K562 (cell line): Measurements from ENCODE around the gene CHST2. TPM values are rescaled to one million over a fixed set of nuclear protein-coding genes. Genes with fewer than 3 reads are reported as not detected.
"Not testable (repeated sequence)": the region's sequence is repeated elsewhere in the genome, so short reads cannot be mapped to it uniquely, and the experiment has no call there.

ENCODE experiments used
- ATF7 ChIP-seq: fragments of 450-650 bp; IDR thresholded peaks from 2 replicates; pipeline ENCODE4 v1.7.1; 2014; ENCODE audit warnings: mild to moderate bottlenecking, moderate library complexity
- CBFA2T3 ChIP-seq: fragments of 450-650 bp; IDR thresholded peaks from 2 replicates; pipeline ENCODE4 v1.6.1; 2017
- EP300 ChIP-seq: IDR thresholded peaks from 2 replicates; pipeline ENCODE4 v1.6.1; 2012; ENCODE audit warnings: low read length, improper control_type of control experiment
- ETV6 ChIP-seq, 3 experiments: fragments of 150-350 bp in 1 of 3; sonication (generic) in 1 of 3; formaldehyde crosslinking in 1 of 3; IDR thresholded peaks; 2 replicates each; pipeline versions ENCODE4 v1.6.1 to v1.8.0; 2014 to 2022; ENCODE audit warnings: borderline replicate concordance in 2 of 3, low read depth in 2 of 3, antibody characterized with exemption in 1 of 3, low read length in 1 of 3, mild to moderate bottlenecking in 1 of 3, missing genetic modification reagents in 1 of 3
- FOSL1 ChIP-seq: fragments of 200-800 bp; sonication (Bioruptor generic); conservative IDR thresholded peaks from 2 replicates; pipeline ENCODE4 v1.6.1; 2016; ENCODE audit warnings: missing genetic modification characterization, missing compliant biosample characterization
- FOXK2 ChIP-seq, 2 experiments: fragments of 450-650 bp; IDR thresholded peaks in 1 of 2; conservative IDR thresholded peaks in 1 of 2; 2 replicates each; pipeline ENCODE4 v1.6.1; 2016; ENCODE audit warnings: low read depth in 2 of 2, mild to moderate bottlenecking in 1 of 2
- GATA2 ChIP-seq: sonication (generic); formaldehyde crosslinking; IDR thresholded peaks from 2 replicates; pipeline ENCODE4 v1.4.0; 2020; ENCODE audit warnings: mild to moderate bottlenecking, missing genetic modification reagents
- HDAC1 ChIP-seq, 2 experiments: fragments of 450-650 bp; IDR thresholded peaks; 2 replicates each; pipeline ENCODE4 v1.6.1; 2016 to 2017; ENCODE audit warnings: inconsistent platforms in 1 of 2, mild to moderate bottlenecking in 1 of 2, moderate library complexity in 1 of 2
- HDAC2 ChIP-seq: fragments of 450-650 bp; IDR thresholded peaks from 2 replicates; pipeline ENCODE4 v1.6.1; 2016; ENCODE audit warnings: mild to moderate bottlenecking
- JUND ChIP-seq, 2 experiments: IDR thresholded peaks; 2 replicates in 1 of 2; 3 replicates in 1 of 2; pipeline ENCODE4 v1.6.1; 2011; ENCODE audit warnings: borderline replicate concordance in 2 of 2, low read depth in 2 of 2, low read length in 2 of 2, improper control_type of control experiment in 1 of 2, missing biosample characterization in 1 of 2, missing genetic modification characterization in 1 of 2, missing genetic modification reagents in 1 of 2
- NFE2 ChIP-seq: IDR thresholded peaks from 2 replicates; pipeline ENCODE4 v1.6.1; 2014; ENCODE audit warnings: antibody characterized with exemption, low read depth
- SMARCA4 ChIP-seq: fragments of 450-650 bp; IDR thresholded peaks from 2 replicates; pipeline ENCODE4 v1.6.1; 2016
- SMARCC2 ChIP-seq: fragments of 450-650 bp; IDR thresholded peaks from 2 replicates; pipeline ENCODE4 v1.6.1; 2017; ENCODE audit warnings: antibody characterized with exemption, moderate library complexity, mild to moderate bottlenecking, low read depth
- polyA plus RNA-seq, 8 experiments: library from polyadenylated mRNA; depleted of rRNA in 4 of 8; stranded (reverse) in 5 of 8; unstranded in 3 of 8; fragments of >200 nt; fragmentation: Nextera tagmentation in 2 of 8; fragmentation: Illumina TruSeq in 1 of 8; extraction: Ambion mirVana in 2 of 8; extraction: Trizol in 1 of 8; gene quantifications; 2 replicates each; pipeline versions ENCODE4 v1.2.1 to v1.2.3, GENCODE V29; 2011 to 2014; ENCODE audit warnings: inconsistent platforms in 1 of 8, missing spikeins in 1 of 8
- total RNA-seq, 7 experiments: library from RNA; depleted of rRNA in 6 of 7; stranded (reverse); fragments of >200 nt in 6 of 7; fragmentation: Illumina TruSeq in 2 of 7; extraction: Trizol in 2 of 7; gene quantifications; 2 replicates each; pipeline versions ENCODE4 v1.2.1 to v1.2.3, GENCODE V29; 2011 to 2021; ENCODE audit warnings: low replicate concordance in 1 of 7
- TF ChIP-seq, protein P1 (sequence below), 2 experiments: fragments of 450-650 bp; IDR thresholded peaks; 2 replicates each; pipeline ENCODE4 v1.6.1; 2016; ENCODE audit warnings: mild to moderate bottlenecking in 2 of 2, borderline replicate concordance in 1 of 2, low read depth in 1 of 2, moderate library complexity in 1 of 2
- TF ChIP-seq, protein P2 (sequence below): fragments of 200-800 bp; sonication (Bioruptor generic); IDR thresholded peaks from 2 replicates; pipeline ENCODE4 v1.6.1; 2017; ENCODE audit warnings: missing genetic modification characterization, missing compliant biosample characterization
- TF ChIP-seq, protein P3 (sequence below): fragments of 450-650 bp; IDR thresholded peaks from 2 replicates; pipeline ENCODE4 v1.6.1; 2016

CHST2 gene
- total and polyA plus RNA-seq, 9 of the 15 experiments (the other 6 are each of a cell fraction or from before 2014, with no cell fraction given) = 3.4 to 60.3 (median 13.9) TPM

DNA sequence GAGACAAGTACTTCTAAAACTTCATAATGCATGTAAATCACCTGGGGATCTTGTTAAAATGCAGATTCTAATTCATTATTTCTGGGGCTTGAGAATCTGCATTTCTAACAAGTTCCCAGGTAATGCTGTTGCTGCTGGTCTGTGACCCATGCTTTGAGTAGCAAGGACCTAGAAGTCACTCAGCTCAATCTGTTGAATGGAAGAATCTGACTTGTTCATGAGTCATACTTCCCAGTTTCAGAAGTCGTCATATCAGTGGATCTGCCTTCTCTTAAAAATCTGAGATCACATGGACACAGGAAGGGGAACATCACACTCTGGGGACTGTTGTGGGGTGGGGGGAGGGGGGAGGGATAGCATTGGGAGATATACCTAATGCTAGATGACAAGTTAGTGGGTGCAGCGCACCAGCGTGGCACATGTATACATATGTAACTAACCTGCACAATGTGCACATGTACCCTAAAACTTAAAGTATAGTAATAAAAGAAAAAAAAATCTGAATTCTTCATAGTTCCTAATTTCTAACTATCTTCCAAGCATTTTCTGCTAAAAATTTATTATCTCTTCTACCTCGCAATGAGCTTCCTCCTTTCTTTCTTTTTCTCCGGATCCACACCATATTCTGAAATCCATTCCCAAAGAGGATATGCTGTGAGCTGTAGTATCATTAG, 46.2 kb downstream of the CHST2 start (continued):
- TF ChIP-seq ETV6 (IDR thresholded peaks at IDR 0.05; ENCODE audit: borderline replicate concordance in 1 of 2, low read depth in 2 of 2, low read length in 1 of 2) (peak in 1 of 2 experiments; percentile 82; a peak in 2 of 4 replicates), FOXK2 (conservative IDR thresholded peaks at IDR 0.05 in 1 of 2, IDR thresholded peaks at IDR 0.05 in 1 of 2; ENCODE audit: low read depth in 2 of 2) (peak in 1 of 2 experiments; percentile 56; a peak in 1 of 4 replicates), EP300 (peak; percentile 51; the same call in 1 of the 2 replicates), CBFA2T3 (peak; percentile 63), ATF7 (peak; percentile 48; the same call in 1 of the 2 replicates), SMARCA4 (peak; percentile 73), SMARCC2 (peak; percentile 40; the same call in 1 of the 2 replicates), JUND (IDR thresholded peaks at IDR 0.05; ENCODE audit: borderline replicate concordance, low read depth, low read length) (peak; percentile 94), JUND (tag; IDR thresholded peaks at IDR 0.05; ENCODE audit: borderline replicate concordance, low read depth, low read length) (peak; percentile 87; the same call in 2 of the 3 replicates), HDAC2 (peak; percentile 89), NFE2 (peak; percentile 70), GATA2 (CRISPR knock-in tag) (peak; percentile 73), FOSL1 (tag) (peak; percentile 96), HDAC1 (IDR thresholded peaks at IDR 0.05) (peak in 1 of 2 experiments; percentile 87; a peak in 2 of 4 replicates)
- not testable (repeated sequence) for TF ChIP-seq ETV6 (CRISPR knock-in tag; IDR thresholded peaks at IDR 0.05; ENCODE audit: borderline replicate concordance)
- TF ChIP-seq, protein P1, sequence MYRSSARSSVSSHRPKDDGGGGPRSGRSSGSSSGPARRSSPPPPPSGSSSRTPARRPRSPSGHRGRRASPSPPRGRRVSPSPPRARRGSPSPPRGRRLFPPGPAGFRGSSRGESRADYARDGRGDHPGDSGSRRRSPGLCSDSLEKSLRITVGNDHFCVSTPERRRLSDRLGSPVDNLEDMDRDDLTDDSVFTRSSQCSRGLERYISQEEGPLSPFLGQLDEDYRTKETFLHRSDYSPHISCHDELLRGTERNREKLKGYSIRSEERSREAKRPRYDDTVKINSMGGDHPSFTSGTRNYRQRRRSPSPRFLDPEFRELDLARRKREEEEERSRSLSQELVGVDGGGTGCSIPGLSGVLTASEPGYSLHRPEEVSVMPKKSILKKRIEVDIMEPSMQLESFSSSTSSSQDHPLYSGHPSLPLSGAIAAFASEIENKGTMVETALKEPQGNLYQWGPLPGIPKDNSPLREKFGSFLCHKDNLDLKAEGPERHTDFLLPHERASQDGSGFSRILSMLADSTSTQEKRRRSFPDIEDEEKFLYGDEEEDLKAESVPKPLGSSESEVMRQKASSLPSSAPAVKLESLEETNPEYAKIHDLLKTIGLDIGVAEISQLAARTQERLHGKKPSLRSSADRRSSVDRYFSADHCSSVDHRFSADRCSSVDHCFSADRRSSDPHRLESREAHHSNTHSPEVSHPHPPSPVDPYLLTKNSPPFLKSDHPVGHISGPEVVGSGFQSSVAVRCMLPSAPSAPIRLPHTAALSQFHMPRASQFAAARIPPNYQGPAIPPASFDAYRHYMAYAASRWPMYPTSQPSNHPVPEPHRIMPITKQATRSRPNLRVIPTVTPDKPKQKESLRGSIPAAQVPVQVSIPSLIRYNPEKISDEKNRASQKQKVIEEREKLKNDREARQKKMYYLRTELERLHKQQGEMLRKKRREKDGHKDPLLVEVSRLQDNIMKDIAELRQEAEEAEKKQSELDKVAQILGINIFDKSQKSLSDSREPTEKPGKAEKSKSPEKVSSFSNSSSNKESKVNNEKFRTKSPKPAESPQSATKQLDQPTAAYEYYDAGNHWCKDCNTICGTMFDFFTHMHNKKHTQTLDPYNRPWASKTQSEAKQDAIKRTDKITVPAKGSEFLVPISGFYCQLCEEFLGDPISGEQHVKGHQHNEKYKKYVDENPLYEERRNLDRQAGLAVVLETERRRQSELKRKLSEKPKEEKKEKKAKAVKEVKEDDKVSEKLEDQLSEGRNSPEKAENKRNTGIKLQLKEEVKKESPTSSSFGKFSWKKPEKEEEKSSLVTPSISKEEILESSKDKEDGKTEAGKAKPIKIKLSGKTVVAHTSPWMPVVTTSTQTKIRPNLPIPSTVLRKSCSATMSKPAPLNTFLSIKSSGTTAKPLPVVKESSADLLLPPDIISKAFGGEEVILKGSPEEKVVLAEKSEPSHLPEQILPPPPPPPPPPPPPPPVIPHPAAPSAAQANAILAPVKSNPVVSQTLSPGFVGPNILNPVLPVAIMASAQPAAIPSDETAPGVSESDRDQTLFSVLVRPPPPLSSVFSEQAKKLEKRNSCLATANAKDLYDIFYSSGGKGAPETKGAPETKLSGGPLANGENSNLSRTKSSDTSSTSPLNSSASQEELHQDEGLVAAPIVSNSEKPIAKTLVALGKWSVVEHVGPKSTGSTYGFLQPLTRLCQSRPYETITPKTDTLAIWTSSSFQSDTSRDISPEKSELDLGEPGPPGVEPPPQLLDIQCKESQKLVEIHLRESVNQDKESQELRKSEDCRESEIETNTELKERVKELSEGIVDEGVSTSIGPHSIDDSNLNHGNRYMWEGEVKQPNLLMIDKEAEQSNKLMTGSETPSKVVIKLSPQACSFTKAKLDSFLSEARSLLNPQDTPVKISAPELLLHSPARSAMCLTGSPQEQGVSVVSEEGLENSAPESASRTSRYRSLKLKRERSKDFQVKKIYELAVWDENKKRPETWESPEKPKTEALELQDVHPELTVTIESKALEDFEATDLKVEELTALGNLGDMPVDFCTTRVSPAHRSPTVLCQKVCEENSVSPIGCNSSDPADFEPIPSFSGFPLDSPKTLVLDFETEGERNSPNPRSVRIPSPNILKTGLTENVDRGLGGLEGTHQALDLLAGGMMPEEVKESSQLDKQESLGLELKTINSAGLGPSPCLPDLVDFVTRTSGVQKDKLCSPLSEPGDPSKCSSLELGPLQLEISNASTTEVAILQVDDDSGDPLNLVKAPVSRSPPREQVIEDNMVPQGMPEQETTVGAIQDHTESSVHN (IDR thresholded peaks at IDR 0.05; ENCODE audit: borderline replicate concordance in 1 of 2, low read depth in 1 of 2) = 0 out of 4 replicates have a peak, but pooled peaks of 1 of the 2 experiments have one; percentile 39
- TF ChIP-seq, protein P2, sequence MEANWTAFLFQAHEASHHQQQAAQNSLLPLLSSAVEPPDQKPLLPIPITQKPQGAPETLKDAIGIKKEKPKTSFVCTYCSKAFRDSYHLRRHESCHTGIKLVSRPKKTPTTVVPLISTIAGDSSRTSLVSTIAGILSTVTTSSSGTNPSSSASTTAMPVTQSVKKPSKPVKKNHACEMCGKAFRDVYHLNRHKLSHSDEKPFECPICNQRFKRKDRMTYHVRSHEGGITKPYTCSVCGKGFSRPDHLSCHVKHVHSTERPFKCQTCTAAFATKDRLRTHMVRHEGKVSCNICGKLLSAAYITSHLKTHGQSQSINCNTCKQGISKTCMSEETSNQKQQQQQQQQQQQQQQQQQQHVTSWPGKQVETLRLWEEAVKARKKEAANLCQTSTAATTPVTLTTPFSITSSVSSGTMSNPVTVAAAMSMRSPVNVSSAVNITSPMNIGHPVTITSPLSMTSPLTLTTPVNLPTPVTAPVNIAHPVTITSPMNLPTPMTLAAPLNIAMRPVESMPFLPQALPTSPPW = peak; percentile 73
- TF ChIP-seq, protein P3, sequence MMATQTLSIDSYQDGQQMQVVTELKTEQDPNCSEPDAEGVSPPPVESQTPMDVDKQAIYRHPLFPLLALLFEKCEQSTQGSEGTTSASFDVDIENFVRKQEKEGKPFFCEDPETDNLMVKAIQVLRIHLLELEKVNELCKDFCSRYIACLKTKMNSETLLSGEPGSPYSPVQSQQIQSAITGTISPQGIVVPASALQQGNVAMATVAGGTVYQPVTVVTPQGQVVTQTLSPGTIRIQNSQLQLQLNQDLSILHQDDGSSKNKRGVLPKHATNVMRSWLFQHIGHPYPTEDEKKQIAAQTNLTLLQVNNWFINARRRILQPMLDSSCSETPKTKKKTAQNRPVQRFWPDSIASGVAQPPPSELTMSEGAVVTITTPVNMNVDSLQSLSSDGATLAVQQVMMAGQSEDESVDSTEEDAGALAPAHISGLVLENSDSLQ = peak; percentile 54; the same call in 1 of the 2 replicates
